IPS-18c (cell line): ENCODE measurements around the gene FOCAD.

ENCODE experiments used
- H3K4me3 ChIP-seq: 2 replicates; pipeline ENCODE4 v1.7.0; 2013; ENCODE audit warnings: low read depth, mild to moderate bottlenecking, low read length, moderate library complexity; ENCODE audit not compliant: insufficient read depth
- H3K9me3 ChIP-seq: one replicate; pipeline ENCODE4 v1.6.1; 2013; ENCODE audit warnings: mild to moderate bottlenecking, low read length, moderate library complexity; ENCODE audit not compliant: control insufficient read depth, insufficient read depth

The FOCAD gene

GRCh38 chr9:20880675-20881074 is 196.6 kb downstream of the FOCAD start:
- no peaks in the 10 kb centered on the region for H3K9me3 ChIP-seq
- H3K4me3 ChIP-seq = no peak overlapping the region

DNA sequence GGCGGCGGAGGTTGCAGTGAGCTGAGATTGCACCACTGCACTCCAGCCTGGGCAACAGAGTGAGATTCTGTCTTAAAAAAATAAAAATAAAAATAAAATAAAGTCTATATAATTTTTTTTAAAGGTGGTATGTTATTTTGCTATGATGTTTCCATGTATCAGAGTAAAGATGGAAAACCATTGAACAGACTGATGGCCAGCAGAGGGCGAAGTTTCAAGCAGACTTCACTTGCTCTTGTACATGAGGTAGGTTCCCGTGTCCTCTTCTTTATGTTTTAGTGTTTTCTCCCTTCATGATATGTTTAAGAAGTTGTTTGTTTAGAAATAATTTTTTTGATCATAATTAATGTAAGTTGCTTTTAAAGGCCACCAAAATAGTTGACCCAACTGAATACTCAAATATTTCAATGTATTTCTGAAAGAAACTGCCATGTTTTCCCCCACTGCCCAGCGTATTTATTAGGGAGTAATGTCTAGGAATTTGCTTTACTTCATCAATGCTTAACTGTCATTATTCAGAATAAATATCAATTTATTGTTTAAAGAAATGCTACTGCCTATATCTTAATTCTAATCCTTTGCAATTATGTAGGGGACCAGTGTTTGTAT is 201.0 kb downstream of the FOCAD start:
- Histone ChIP-seq H3K9me3 (no peaks in the 10 kb centered on the region), H3K4me3 (no peak overlapping the region)

DNA sequence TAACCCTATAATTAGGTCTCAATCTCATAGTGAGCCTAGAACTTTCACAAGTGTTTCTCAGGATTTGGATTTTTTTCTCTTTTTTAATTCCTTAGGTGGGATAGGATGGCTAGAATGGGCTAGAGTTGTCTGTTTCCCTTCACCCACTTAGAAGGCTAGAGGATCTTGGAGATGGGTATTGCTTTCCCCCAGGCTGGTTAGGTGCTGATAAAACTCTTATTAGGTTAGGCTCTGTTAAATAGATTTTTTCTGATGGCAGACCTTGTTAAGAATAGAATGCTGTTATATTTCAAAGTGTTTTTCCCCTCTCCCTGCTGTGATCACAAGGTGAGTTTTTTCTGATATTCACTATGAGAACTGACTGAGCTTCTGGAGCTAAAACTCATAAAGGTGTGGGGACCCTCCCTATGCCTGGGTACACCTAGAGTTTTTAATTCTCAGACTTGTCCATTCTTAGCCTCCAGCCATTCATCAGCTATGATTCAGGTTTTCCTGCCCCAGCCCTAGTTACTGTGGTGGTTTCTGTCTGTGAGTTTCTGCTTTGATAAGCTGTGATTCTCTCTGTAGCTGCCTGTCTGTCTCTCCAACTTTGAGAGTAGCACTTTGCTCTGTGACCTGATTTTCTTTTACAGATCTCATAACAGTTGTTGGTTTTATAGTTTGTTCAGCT is 215.0 kb downstream of the FOCAD start:
- Histone ChIP-seq H3K4me3 (no peak overlapping the region), H3K9me3 (no peaks in the 10 kb centered on the region)

- H3K4me3 ChIP-seq = no peak overlapping the region
- H3K9me3 ChIP-seq = no peaks in the 10 kb centered on the region
These were observed 219.2 kb downstream of the FOCAD start for GRCh38 chr9:20903212-20903611.

DNA sequence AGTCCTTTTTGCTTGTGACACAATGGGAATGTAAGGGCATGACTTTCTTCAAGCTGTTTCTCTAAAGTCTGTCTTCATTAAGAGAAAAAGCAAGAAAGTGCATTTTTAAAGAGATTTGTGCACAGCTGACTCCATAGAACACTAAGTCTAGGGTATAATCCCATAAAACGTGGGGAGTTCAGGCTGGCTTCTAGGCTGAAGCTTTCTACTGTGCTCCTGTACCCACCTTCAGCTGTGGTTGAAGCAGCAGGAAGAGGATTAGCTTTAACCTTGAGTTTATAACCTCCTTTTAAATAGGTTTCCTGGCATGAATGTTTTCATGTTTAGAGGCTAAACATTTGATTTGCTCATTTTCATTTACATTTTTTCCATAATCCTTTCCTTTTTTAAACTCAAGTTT is 220.9 kb downstream of the FOCAD start:
- Histone ChIP-seq H3K9me3 (no peaks in the 10 kb centered on the region), H3K4me3 (no peak overlapping the region)

GRCh38 chr9:20906326-20906725 is 222.3 kb downstream of the FOCAD start:
- Histone ChIP-seq H3K4me3 (no peak overlapping the region), H3K9me3 (no peaks in the 10 kb centered on the region)

- H3K9me3 ChIP-seq = no peaks in the 10 kb centered on the region
These were observed 224.4 kb downstream of the FOCAD start for GRCh38 chr9:20908461-20908860.

DNA sequence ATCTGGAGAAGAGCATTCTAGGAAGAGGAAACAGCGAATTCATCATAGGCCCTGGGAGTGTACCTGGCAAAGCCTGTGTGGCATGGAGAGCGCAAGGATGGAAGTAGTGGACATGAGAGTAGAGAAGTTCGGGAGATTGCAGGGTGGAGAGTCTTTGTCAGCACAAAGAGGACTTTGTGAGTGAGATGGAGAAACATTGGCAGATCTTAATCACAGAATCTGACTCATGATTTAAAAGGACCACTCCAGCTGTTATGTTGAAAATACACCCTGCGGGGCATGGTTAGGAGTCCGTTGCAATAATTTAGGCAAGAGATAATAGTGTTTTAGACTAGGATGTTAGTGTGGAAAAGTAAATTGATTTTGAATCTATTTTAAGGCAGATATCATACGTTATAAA is 230.5 kb downstream of the FOCAD start:
- Histone ChIP-seq H3K9me3 (no peaks in the 10 kb centered on the region), H3K4me3 (no peak overlapping the region)

More at GRCh38 chr9:20908461-20908860, 224.4 kb downstream of the FOCAD start:
- no peak overlapping the region for H3K4me3 ChIP-seq

DNA sequence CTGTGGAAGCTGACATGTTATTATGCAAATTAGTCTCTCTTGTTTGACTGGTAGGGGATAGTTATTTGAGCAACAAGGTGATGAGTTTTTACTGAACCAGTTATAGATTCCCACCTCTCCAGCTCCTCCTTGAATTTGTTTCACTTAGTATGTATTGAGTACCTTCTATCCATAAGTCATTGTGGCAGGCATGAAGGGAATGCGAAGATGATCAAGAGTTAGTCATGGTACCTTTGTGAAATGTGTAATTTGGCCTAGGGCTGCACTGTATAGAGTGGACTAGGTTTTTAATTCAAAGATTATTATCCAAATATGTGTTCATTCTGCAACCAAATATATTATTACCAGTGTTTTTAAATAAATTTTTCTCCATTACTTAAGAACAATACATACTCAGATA is 237.3 kb downstream of the FOCAD start:
- H3K9me3 ChIP-seq = no peaks in the 10 kb centered on the region
- H3K4me3 ChIP-seq = no peak overlapping the region

DNA sequence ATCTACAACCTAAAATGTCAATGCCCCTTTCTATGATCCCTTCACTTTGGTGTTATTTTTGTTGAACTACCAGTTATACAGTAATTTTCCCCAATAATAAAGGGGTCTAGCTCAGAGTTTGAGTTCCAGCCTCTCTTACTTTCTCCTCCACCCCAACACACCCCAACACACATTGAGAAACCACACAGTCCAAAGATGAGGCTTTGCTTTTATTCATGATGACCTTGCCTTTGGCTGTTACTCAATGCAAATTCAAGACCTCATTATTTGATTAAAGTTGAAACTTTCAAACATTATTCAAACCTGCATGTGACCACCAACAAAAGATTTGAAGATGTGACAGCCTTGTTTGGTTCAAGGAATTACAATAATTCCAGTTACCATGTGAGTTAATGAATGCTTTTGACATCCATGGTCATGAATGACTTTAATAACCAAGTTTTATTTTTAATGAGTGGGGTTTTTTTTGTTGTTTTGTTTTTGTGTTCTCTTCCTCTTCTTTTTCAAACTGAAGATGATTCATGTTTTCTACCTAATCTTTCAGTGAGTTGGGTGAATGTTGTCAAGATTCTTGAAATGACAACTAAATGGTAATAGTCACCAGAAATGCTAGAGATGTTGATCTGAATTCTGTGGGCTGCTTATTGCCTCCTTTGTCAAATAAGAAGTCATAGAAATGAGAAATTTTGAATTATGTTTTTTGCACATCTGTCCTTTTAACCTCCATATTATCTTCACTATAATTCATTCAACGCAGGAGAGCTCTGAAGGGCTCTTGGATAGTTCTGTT is 241.4 kb downstream of the FOCAD start:
- H3K9me3 ChIP-seq = no peaks in the 10 kb centered on the region
- H3K4me3 ChIP-seq = no peak overlapping the region

DNA sequence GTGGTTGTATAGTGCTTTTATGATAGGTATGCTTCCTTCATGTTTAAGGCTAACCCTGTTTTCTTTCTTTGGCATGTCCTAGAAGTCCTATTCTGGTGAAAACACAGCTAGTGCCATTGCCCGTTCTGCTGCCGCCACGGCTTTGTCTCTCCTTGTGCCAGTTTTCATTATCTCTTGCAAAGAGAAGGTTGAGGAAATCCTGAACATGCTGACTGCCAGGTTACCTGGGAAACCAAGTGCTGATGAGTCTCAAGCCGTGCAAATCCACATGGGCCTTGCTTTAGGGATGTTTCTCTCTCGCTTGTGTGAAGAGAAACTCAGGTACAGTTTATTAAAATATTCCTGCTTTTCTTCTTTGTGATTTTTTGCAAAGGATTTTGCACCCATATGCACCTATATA is 245.2 kb downstream of the FOCAD start:
- Histone ChIP-seq H3K4me3 (no peak overlapping the region), H3K9me3 (no peaks in the 10 kb centered on the region)

DNA sequence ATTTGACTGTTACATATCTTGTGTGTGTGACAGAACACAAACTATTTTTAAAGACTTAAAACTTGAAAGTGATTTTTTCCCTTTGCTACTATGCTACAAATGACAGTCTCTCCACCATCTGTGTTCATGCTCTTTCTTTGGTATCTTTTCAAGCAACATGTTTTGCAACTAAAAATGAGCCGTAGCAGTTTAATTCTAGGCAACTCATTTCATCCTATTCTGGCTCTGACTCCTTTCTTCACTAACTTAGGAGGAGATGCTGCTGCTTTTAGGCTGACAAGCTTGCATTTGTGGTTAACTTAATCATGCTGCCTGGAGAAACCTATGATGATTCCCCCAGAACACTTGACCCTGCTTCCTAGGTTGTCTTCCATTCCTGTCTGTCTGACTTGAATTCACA is 246.8 kb downstream of the FOCAD start:
- H3K4me3 ChIP-seq = no peak overlapping the region
- no peaks in the 10 kb centered on the region for H3K9me3 ChIP-seq

DNA sequence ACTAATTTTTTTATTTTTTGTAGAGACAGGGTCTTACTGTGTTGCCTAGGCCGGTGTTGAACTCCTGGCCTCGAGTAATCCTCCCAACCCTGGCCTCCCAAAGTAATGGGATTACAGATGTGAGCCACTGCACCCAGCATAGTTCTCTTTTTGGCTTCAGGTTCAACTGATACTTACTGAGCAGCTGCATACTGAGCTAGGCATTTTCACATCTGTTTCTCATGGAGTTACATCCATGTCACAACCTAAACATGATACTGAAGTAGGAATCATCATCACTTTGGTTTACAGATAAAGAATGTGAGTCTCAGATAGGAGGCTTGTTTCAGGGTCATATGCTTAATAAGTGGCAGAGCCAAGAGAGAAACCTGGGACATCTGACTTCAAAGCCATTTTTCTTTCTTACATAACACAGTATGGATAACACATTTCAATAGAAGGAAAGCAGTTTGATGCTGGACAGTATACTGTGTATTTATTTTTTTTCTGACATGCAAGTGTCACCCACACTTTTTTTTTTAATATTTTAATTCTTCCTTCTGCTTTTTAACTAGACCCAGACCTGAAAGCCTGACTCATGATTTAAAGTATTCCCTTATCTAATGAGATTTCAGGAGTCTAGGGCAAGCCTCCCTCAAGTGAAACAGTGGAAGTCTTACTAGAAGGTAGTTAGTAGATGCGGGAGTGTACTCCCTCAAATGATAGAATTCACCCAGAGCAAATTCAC is 256.6 kb downstream of the FOCAD start:
- Histone ChIP-seq H3K9me3 (no peaks in the 10 kb centered on the region), H3K4me3 (no peak overlapping the region)

DNA sequence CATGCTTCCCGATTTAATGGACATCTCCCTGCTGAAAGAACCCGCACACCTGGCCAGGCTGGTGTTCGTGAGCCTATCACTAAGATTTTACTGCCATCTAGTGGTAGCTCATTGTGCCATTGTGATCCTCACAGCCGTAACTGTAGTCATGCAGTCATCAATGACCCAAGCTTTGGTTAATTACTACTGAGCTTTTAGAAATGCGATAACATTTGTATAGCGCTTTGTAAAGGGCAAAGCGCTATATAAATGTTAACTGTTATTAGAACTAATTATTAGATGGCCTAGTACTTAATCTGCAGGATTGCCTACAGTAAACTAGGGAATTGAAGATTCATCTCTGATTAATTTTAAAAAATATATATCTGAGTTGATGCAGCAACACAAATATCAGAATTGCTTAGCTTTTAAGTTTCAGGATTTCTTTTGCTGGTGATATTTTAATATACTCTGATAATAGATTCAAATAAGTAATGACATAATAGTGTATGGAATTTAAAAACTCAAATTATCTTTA is 257.2 kb downstream of the FOCAD start:
- no peak overlapping the region for H3K4me3 ChIP-seq
- no peaks in the 10 kb centered on the region for H3K9me3 ChIP-seq

DNA sequence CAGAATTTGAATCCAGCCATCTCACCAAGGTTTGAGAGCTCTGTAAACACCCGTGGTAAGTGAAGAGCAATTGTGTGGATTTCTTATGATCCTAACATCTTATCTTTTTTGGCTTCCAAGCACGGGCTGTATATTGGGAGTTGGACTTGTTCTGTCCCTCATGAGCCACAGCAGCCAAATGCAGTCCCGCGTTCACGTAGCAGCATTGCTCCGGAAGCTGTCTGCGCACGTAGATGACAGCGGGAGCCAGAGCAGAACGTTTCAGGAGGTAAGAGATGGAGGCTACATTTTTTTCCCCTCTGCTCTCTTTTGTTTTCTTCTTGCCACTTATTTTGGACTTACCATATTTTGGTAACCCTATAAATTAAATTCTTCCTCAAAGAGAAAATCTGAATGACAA is 260.4 kb downstream of the FOCAD start:
- H3K9me3 ChIP-seq = no peaks in the 10 kb centered on the region
- H3K4me3 ChIP-seq = no peak overlapping the region

DNA sequence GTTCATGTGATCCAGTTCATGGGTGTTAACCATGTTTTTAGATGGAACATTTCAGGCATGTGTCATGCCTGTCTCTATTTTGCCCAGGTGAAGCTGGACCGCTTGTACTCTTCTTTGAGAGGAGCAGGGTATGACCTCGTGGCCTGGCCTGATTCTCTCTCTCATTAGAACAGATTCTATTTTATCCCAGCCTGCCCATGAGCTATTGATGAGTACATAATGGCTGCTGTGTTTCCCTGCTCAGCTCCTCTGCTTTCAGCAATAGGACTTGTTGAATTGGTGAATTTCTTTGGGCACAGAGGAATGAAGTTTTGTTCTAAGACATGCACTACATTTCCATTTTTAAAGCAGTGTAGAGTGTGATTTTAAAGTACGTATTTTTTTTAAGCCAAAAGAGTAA is 261.2 kb downstream of the FOCAD start:
- Histone ChIP-seq H3K9me3 (no peaks in the 10 kb centered on the region), H3K4me3 (no peak overlapping the region)

- Histone ChIP-seq H3K9me3 (no peaks in the 10 kb centered on the region), H3K4me3 (no peak overlapping the region)
These were observed 261.8 kb downstream of the FOCAD start for GRCh38 chr9:20945856-20946255.
